ENCODE data around the gene CNEP1R1. TPM values are rescaled to one million over a fixed set of nuclear protein-coding genes. Genes with fewer than 3 reads are reported as not detected.
A peak's percentile ranks its signal among the peaks of the same experiment; 100 is the strongest.

Gene CNEP1R1
- total RNA-seq, 1 donor from 2014 or later = 18.9 TPM

DNA sequence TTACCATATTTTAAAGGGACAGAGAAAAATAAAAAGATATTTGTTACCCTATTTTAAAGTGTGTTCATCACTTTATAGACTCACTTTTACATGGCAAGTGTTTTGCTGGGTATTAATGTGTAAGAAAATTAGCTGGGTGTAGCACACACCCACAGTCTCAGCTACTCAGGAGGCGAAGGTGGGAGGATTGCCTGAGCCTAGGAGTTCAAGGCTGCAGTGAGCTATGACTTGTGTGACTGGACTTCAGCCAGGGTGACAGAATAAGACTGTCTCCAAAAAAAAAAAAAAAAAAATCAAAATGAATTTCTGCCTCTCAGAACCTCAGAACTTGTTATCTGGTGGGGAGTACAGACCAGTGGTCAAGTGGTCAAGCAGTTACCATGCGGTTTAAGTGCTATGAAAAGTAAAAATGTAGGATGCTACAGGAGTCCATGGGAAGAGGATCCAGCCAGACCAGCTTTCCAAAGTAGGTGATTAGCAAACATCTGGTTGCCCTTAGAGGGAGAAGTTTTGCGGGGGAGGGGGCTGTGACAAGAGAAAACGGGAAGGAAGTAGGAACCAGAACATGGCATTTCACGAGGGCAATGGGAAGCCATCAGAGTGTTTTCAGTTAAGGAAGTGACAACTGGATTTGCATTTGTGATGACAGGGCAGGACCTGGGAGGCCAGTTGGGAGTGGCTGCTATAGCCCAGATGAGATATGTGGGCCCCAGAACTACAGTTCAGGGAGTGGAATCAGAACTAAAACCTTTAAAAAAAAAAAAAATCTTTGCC lies 13.9 kb downstream of the CNEP1R1 start:
- Histone ChIP-seq H3K36me3 (peaks cover 34% of the 10 kb centered on the region), H3K27ac (replicated peaks) (peak overlapping the region; percentile 43), H3K9me3 (replicated peaks) (no peaks in the 10 kb centered on the region), H3K4me3 (no peak overlapping the region), H3K27me3 (ENCODE audit: low read depth) (peaks cover 2% of the 10 kb centered on the region), H3K4me1 (no peaks in the 10 kb centered on the region)
- intact Hi-C loops (cut with micrococcal nuclease) = no loop called here
- TF ChIP-seq, protein P1, sequence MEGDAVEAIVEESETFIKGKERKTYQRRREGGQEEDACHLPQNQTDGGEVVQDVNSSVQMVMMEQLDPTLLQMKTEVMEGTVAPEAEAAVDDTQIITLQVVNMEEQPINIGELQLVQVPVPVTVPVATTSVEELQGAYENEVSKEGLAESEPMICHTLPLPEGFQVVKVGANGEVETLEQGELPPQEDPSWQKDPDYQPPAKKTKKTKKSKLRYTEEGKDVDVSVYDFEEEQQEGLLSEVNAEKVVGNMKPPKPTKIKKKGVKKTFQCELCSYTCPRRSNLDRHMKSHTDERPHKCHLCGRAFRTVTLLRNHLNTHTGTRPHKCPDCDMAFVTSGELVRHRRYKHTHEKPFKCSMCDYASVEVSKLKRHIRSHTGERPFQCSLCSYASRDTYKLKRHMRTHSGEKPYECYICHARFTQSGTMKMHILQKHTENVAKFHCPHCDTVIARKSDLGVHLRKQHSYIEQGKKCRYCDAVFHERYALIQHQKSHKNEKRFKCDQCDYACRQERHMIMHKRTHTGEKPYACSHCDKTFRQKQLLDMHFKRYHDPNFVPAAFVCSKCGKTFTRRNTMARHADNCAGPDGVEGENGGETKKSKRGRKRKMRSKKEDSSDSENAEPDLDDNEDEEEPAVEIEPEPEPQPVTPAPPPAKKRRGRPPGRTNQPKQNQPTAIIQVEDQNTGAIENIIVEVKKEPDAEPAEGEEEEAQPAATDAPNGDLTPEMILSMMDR (IDR thresholded peaks at IDR 0.05; ENCODE audit: borderline replicate concordance) = no peak
- DNase-seq = peak; percentile 25

DNA sequence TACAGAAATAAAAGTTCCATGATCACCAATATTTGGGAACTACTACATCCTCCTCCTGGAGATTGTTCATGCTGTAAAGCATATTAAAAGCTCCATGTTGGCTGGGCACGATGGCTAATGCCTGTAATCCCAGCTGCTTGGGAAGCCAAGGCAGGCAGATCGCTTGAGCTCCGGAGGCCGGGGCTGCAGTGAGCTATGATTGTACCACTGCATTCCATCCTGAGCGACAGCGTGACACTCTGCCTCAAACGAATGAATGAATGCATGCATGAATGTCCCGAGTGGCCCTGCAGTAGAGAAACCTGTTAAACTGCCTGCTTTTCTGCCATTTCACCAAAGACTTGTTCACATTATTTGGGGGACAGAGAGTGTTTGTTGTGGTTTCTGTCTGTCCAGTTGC lies 15.0 kb downstream of the CNEP1R1 start:
- TF ChIP-seq, protein P1 (IDR thresholded peaks at IDR 0.05; ENCODE audit: borderline replicate concordance) = no peak
- H3K27me3 ChIP-seq (ENCODE audit: low read depth) = peaks cover 12% of the 10 kb centered on the region
- no peak for DNase-seq
- intact Hi-C loops (cut with micrococcal nuclease) = no loop called here
- H3K9me3 ChIP-seq (replicated peaks) = no peaks in the 10 kb centered on the region
- H3K4me3 ChIP-seq = no peak overlapping the region
- peaks cover 23% of the 10 kb centered on the region for H3K36me3 ChIP-seq
- H3K4me1 ChIP-seq = no peaks in the 10 kb centered on the region
- peak overlapping the region; percentile 22 for H3K27ac ChIP-seq (replicated peaks)

DNA sequence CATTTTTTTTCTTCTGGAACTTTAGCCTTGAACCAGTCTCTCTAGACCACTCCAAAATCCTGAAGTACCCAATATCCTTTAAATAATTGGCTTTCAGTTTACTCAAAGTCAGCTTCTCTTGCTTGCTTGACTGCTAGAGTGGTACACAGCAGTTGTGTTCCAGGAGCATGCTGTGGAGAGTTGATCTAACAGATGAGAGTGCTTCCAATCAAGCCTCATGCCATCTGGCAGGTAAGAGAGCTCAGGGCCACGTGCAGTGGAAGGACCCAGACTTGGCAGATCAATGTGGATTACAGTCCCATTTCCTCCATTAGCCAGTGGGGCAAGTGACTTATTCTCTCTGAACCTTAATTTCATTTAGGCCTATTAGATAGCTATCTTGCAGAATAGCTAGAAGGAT lies 15.7 kb downstream of the CNEP1R1 start:
- H3K36me3 ChIP-seq = peaks cover 16% of the 10 kb centered on the region
- H3K4me3 ChIP-seq = no peak overlapping the region
- TF ChIP-seq, protein P1 (IDR thresholded peaks at IDR 0.05; ENCODE audit: borderline replicate concordance) = no peak
- peaks cover 18% of the 10 kb centered on the region for H3K27me3 ChIP-seq (ENCODE audit: low read depth)
- no peaks in the 10 kb centered on the region for H3K4me1 ChIP-seq
- H3K9me3 ChIP-seq (replicated peaks) = no peaks in the 10 kb centered on the region
- H3K27ac ChIP-seq (replicated peaks) = no peak overlapping the region
- DNase-seq = no peak
- intact Hi-C loops (cut with micrococcal nuclease) = no loop called here

DNA sequence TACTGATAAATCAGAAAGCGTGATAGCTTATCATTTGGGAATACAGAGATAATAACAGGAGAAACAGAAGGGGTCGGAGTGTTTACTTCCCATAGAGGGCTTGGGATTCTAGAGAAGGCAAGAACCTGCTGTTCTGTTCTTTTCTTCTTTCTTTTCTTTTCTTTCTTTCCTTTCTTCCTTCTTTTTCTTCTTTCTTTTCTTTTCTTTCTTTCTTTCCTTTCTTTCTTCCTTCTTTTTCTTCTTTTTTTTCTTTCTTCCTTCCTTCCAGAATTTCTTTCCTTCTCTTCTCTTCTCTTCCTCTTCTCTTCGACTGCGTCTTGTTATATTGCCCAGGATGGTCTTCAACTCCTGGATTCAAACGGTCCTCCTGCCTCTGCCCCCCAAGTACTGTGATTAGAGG lies 18.3 kb downstream of the CNEP1R1 start:
- no peaks in the 10 kb centered on the region for H3K9me3 ChIP-seq (replicated peaks)
- H3K27ac ChIP-seq (replicated peaks) = no peak overlapping the region
- H3K4me3 ChIP-seq = no peak overlapping the region
- no peak for DNase-seq
- intact Hi-C loops (cut with micrococcal nuclease) = no loop called here
- H3K36me3 ChIP-seq = no peaks in the 10 kb centered on the region
- no peaks in the 10 kb centered on the region for H3K4me1 ChIP-seq
- H3K27me3 ChIP-seq (ENCODE audit: low read depth) = peaks cover 30% of the 10 kb centered on the region
- TF ChIP-seq, protein P1 (IDR thresholded peaks at IDR 0.05; ENCODE audit: borderline replicate concordance) = no peak

DNA sequence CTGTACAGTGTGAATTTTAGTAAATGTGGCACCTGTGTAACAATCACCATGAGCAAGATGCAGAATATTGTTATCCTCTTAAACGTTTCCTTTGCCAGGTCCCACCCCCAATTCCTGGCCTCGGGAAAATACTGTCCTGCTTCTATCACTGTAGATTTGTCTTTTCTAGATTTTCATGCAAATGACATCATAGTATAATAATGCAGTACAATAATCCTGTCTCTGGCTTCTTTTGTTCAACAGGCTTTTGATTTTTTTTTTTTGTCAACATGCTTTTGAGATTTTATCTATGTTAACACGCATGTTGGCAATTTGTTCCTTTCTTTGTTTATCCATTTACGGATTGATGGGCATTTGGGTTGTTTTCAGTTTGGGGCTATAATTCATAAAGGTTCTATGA lies 20.4 kb downstream of the CNEP1R1 start:
- Histone ChIP-seq H3K4me1 (no peaks in the 10 kb centered on the region), H3K36me3 (no peaks in the 10 kb centered on the region), H3K9me3 (replicated peaks) (no peaks in the 10 kb centered on the region), H3K4me3 (no peak overlapping the region), H3K27ac (replicated peaks) (no peak overlapping the region), H3K27me3 (ENCODE audit: low read depth) (peaks cover 32% of the 10 kb centered on the region)
- intact Hi-C loops (cut with micrococcal nuclease) = no loop called here
- TF ChIP-seq, protein P1 (IDR thresholded peaks at IDR 0.05; ENCODE audit: borderline replicate concordance) = no peak
- DNase-seq = no peak
